Mammary epithelial cell (primary cell): ENCODE measurements around the gene HPSE2.

Experiments used
- CTCF ChIP-seq, 2 donors: IDR thresholded peaks in 1 of 2; conservative IDR thresholded peaks in 1 of 2; 2 replicates each; pipeline ENCODE4 v1.5.1; 2011 to 2012; ENCODE audit warnings: inconsistent platforms in 2 of 2, low read length in 2 of 2, mild to moderate bottlenecking in 2 of 2, control low read depth in 1 of 2, low read depth in 1 of 2; ENCODE audit not compliant: insufficient read depth in 1 of 2; ENCODE audit errors: extremely low read depth in 1 of 2
- EZH2 ChIP-seq: IDR thresholded peaks from 2 replicates; pipeline ENCODE4 v1.6.1; 2012; ENCODE audit warnings: low read length, inconsistent platforms, borderline replicate concordance

- TF ChIP-seq EZH2: no peak
- no peak for TF ChIP-seq CTCF (conservative IDR thresholded peaks at IDR 0.05 in 1 of 2, IDR thresholded peaks at IDR 0.05 in 1 of 2; ENCODE audit: extremely low read depth in 1 of 2, insufficient read depth in 1 of 2, low read depth in 1 of 2, low read length in 2 of 2)
Measured at GRCh38 chr10:98659951-98660350, 575.7 kb downstream of the HPSE2 start.
